Ectodermal cell (in vitro differentiated cells): ENCODE results near the gene TCP1.
"Not testable (repeated sequence)": the region's sequence is repeated elsewhere in the genome, so short reads cannot be mapped to it uniquely, and the experiment has no call there.

Experiments used
- H3K27ac ChIP-seq: 2 replicates; pipeline ENCODE4 v1.7.0; 2013; ENCODE audit warnings: mild to moderate bottlenecking, low read depth, low read length; ENCODE audit not compliant: insufficient read depth, poor library complexity, severe bottlenecking
- H3K27me3 ChIP-seq: 2 replicates; pipeline ENCODE4 v1.7.0; 2013; ENCODE audit warnings: mild to moderate bottlenecking, low read length; ENCODE audit not compliant: insufficient read depth, control insufficient read depth, poor library complexity, severe bottlenecking
- H3K36me3 ChIP-seq: one replicate; pipeline ENCODE4 v1.7.0; 2013; ENCODE audit warnings: low read length; ENCODE audit not compliant: control insufficient read depth, insufficient read depth
- H3K4me1 ChIP-seq: one replicate; pipeline ENCODE4 v1.7.0; 2013; ENCODE audit warnings: low read length; ENCODE audit not compliant: control insufficient read depth, insufficient read depth
- H3K4me3 ChIP-seq: 2 replicates; pipeline ENCODE4 v1.7.0; 2013; ENCODE audit warnings: low read depth, low read length, control low read depth; ENCODE audit not compliant: insufficient read depth
- H3K9me3 ChIP-seq: 2 replicates; pipeline ENCODE4 v1.7.0; 2013; ENCODE audit warnings: mild to moderate bottlenecking, low read length, moderate library complexity; ENCODE audit not compliant: control insufficient read depth
- WGBS, 2 experiments: methylation state at CpG; one replicate each; pipeline ENCODE4 v1.1.7; 2013; ENCODE audit warnings: missing lambda C conversion rate in 2 of 2; 5-methylcytosine and 5-hydroxymethylcytosine counted together

The TCP1 gene

GRCh38 chr6:159817951-159818739 lies 28.7 kb upstream of the TCP1 start:
- Histone ChIP-seq H3K27me3 (no peaks in the 10 kb centered on the region), H3K4me3 (no peak overlapping the region), H3K4me1 (no peaks in the 10 kb centered on the region), H3K36me3 (no peaks in the 10 kb centered on the region), H3K9me3 (no peaks in the 10 kb centered on the region), H3K27ac (no peak overlapping the region)
- WGBS, 2 experiments = 94 to 95% methylated on average over 23 of the region's 23 CpGs

DNA sequence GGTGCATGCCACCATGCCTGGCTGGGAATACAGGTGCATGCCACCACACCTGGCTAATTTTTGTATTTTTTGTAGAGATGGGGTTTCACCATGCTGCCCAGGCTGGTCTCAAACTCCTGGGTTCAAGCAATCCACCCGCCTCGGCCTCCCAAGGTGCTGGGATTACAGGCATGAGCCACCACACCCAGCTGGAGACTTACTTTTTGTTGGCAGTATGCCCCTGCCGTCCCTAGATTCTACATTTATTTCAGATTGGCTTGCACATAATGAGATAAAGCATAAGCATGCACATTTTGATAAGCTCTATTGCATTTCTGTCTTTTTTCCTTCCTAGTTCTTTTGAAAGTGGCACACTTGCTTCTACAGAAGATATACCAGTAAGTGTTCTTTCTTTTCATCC lies 27.4 kb upstream of the TCP1 start:
- H3K4me3 ChIP-seq, H3K9me3 ChIP-seq, H3K4me1 ChIP-seq, H3K27me3 ChIP-seq, H3K36me3 ChIP-seq, H3K27ac ChIP-seq: not testable (repeated sequence)
- WGBS, 2 experiments = 86 to 93% methylated on average over 3 of the region's 3 CpGs

- no peaks in the 10 kb centered on the region for H3K36me3 ChIP-seq
- no peaks in the 10 kb centered on the region for H3K27me3 ChIP-seq
- no peak overlapping the region for H3K27ac ChIP-seq
- no peaks in the 10 kb centered on the region for H3K9me3 ChIP-seq
- WGBS, 2 experiments = 76% methylated on average over 6 of the region's 6 CpGs
- H3K4me1 ChIP-seq = no peaks in the 10 kb centered on the region
- no peak overlapping the region for H3K4me3 ChIP-seq
Measured at GRCh38 chr6:159815410-159815809, 26.0 kb upstream of the TCP1 start.

GRCh38 chr6:159813781-159814180 lies 24.4 kb upstream of the TCP1 start:
- WGBS, 2 experiments = 85 to 86% methylated on average over 9 of the region's 9 CpGs
- H3K27me3 ChIP-seq = no peaks in the 10 kb centered on the region
- no peak overlapping the region for H3K27ac ChIP-seq
- no peaks in the 10 kb centered on the region for H3K36me3 ChIP-seq
- H3K4me1 ChIP-seq = no peaks in the 10 kb centered on the region
- no peaks in the 10 kb centered on the region for H3K9me3 ChIP-seq
- H3K4me3 ChIP-seq = no peak overlapping the region

DNA sequence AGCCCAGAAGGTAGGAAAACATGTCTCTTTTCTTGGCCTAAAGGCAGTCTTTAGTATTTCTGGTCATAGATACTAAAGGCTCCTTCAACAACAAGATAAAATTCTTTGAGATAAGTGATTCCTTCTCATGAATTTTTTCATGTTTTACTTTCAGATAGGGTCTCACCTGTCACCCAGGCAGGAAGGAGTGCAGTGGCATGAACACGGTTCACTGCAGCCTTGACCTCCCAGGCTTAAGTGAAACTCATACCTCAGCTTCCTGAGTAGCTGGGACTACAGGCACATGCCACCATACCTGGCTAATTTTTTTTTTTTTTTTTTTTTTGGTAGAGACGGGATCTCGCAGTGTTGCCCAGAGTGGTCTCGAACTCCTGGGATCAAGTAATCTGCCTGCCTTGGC lies 19.7 kb upstream of the TCP1 start:
- WGBS, 2 experiments = 95 to 98% methylated on average over 4 of the region's 4 CpGs

GRCh38 chr6:159808647-159809046 lies 19.2 kb upstream of the TCP1 start:
- no peaks in the 10 kb centered on the region for H3K9me3 ChIP-seq
- 90 to 95% methylated on average over 6 of the region's 6 CpGs for WGBS, 2 experiments
- no peak overlapping the region for H3K27ac ChIP-seq
- no peaks in the 10 kb centered on the region for H3K27me3 ChIP-seq
- H3K36me3 ChIP-seq = no peaks in the 10 kb centered on the region
- no peaks in the 10 kb centered on the region for H3K4me1 ChIP-seq
- no peak overlapping the region for H3K4me3 ChIP-seq

More for the DNA sequence above, 19.7 kb upstream of the TCP1 start:
- no peaks in the 10 kb centered on the region for H3K9me3 ChIP-seq
- H3K4me1 ChIP-seq = no peaks in the 10 kb centered on the region
- no peaks in the 10 kb centered on the region for H3K36me3 ChIP-seq
- H3K27ac ChIP-seq = no peak overlapping the region
- no peaks in the 10 kb centered on the region for H3K27me3 ChIP-seq
- no peak overlapping the region for H3K4me3 ChIP-seq

GRCh38 chr6:159807150-159807858 lies 17.9 kb upstream of the TCP1 start:
- Histone ChIP-seq H3K4me3 (no peak overlapping the region), H3K27ac (no peak overlapping the region), H3K36me3 (no peaks in the 10 kb centered on the region), H3K9me3 (no peaks in the 10 kb centered on the region), H3K4me1 (no peaks in the 10 kb centered on the region), H3K27me3 (no peaks in the 10 kb centered on the region)
- 85 to 95% methylated on average over 4 to 5 of the region's 5 CpGs for WGBS, 2 experiments

- Histone ChIP-seq H3K27me3 (no peaks in the 10 kb centered on the region), H3K9me3 (no peaks in the 10 kb centered on the region), H3K27ac (no peak overlapping the region), H3K4me3 (no peak overlapping the region), H3K4me1 (no peaks in the 10 kb centered on the region), H3K36me3 (no peaks in the 10 kb centered on the region)
- WGBS, 2 experiments = 95% methylated on average over 9 of the region's 9 CpGs
Measured at GRCh38 chr6:159806021-159806458, 16.6 kb upstream of the TCP1 start.

GRCh38 chr6:159805440-159806020 lies 16.1 kb upstream of the TCP1 start:
- H3K9me3 ChIP-seq = no peaks in the 10 kb centered on the region
- no peaks in the 10 kb centered on the region for H3K4me1 ChIP-seq
- no peak overlapping the region for H3K27ac ChIP-seq
- no peaks in the 10 kb centered on the region for H3K27me3 ChIP-seq
- 85 to 87% methylated on average over 5 to 6 of the region's 6 CpGs for WGBS, 2 experiments
- no peak overlapping the region for H3K4me3 ChIP-seq
- H3K36me3 ChIP-seq = no peaks in the 10 kb centered on the region

- WGBS, 2 experiments = 95% methylated on average over 10 of the region's 10 CpGs
- Histone ChIP-seq H3K4me3 (no peak overlapping the region), H3K27me3 (no peaks in the 10 kb centered on the region), H3K27ac (no peak overlapping the region), H3K9me3 (no peaks in the 10 kb centered on the region), H3K4me1 (no peaks in the 10 kb centered on the region), H3K36me3 (no peaks in the 10 kb centered on the region)
Measured at GRCh38 chr6:159804504-159804903, 15.1 kb upstream of the TCP1 start.
